Right lobe of liver (tissue), 4 donors: ENCODE data around the gene AUH.

Experiments used
- POLR2A ChIP-seq: fragments of 450-650 bp; IDR thresholded peaks from one replicate; pipeline ENCODE4 v1.6.1; 2017; ENCODE audit warnings: antibody characterized with exemption, mild to moderate bottlenecking
- TF ChIP-seq, protein P1 (sequence below), 4 donors: fragments of 200-600 bp in 3 of 4; fragments of 450-650 bp in 1 of 4; IDR thresholded peaks; one replicate each; pipeline versions ENCODE4 v1.5.1 to v1.8.0; 2016 to 2022; ENCODE audit warnings: antibody characterized with exemption in 4 of 4, mild to moderate bottlenecking in 2 of 4
- donor health status: DM: no; HTN: no; CAD: no.
- donor health status: DM: no; HTN: no; CAD: no.
- donor health status: DM: no; HTN: yes; CAD: no.

DNA sequence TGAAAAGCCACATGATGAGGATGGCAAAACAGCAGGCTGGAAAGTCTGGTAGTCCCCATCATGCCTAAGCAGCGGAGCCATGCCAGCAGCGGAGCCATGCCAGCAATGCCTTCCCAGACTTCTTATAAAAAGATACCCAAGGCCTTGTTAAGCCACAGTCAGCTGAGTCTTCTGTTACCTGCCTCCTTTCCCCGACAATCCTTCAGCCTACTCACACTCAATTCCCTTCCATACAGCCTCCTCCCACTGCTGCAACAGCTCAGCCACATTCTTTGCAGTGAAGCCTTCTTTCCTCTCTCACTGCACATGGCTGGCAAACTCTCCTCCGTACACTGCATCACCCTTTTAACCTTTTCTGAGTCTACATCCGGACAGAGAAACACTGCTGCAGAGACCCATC, 114.9 kb downstream of the AUH start:
- TF ChIP-seq, protein P1, sequence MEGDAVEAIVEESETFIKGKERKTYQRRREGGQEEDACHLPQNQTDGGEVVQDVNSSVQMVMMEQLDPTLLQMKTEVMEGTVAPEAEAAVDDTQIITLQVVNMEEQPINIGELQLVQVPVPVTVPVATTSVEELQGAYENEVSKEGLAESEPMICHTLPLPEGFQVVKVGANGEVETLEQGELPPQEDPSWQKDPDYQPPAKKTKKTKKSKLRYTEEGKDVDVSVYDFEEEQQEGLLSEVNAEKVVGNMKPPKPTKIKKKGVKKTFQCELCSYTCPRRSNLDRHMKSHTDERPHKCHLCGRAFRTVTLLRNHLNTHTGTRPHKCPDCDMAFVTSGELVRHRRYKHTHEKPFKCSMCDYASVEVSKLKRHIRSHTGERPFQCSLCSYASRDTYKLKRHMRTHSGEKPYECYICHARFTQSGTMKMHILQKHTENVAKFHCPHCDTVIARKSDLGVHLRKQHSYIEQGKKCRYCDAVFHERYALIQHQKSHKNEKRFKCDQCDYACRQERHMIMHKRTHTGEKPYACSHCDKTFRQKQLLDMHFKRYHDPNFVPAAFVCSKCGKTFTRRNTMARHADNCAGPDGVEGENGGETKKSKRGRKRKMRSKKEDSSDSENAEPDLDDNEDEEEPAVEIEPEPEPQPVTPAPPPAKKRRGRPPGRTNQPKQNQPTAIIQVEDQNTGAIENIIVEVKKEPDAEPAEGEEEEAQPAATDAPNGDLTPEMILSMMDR (IDR thresholded peaks at IDR 0.05): no peak
- no peak for TF ChIP-seq POLR2A
